OCI-LY7 (cell line): ENCODE results near the gene IGFN1.

Experiments used
- CTCF ChIP-seq: fragments of 200-600 bp; sonication (generic); conservative IDR thresholded peaks from 2 replicates; pipeline ENCODE4 v1.5.1; 2014; ENCODE audit warnings: mild to moderate bottlenecking, antibody characterized with exemption, low read length, moderate library complexity, mixed read lengths
- EZH2phosphoT487 ChIP-seq: fragments of 200-600 bp; sonication (generic); IDR thresholded peaks from 2 replicates; pipeline ENCODE4 v1.6.1; 2018; ENCODE audit warnings: low read depth, borderline replicate concordance, mild to moderate bottlenecking, mixed run types, antibody characterized with exemption, low read length, moderate library complexity, mixed read lengths

- TF ChIP-seq CTCF = no peak
- TF ChIP-seq EZH2phosphoT487 = no peak
Observed at GRCh38 chr1:201205036-201205435, 14.4 kb downstream of the IGFN1 start.
